DMS153 (cell line): ENCODE results near the gene RRAGD.
"Not testable (repeated sequence)": the region's sequence is repeated elsewhere in the genome, so short reads cannot be mapped to it uniquely, and the experiment has no call there.

ENCODE experiments used
- DNase-seq: peaks from one replicate; lab custom pipeline; 2025; lab: John Stamatoyannopoulos, UW

RRAGD gene

DNA sequence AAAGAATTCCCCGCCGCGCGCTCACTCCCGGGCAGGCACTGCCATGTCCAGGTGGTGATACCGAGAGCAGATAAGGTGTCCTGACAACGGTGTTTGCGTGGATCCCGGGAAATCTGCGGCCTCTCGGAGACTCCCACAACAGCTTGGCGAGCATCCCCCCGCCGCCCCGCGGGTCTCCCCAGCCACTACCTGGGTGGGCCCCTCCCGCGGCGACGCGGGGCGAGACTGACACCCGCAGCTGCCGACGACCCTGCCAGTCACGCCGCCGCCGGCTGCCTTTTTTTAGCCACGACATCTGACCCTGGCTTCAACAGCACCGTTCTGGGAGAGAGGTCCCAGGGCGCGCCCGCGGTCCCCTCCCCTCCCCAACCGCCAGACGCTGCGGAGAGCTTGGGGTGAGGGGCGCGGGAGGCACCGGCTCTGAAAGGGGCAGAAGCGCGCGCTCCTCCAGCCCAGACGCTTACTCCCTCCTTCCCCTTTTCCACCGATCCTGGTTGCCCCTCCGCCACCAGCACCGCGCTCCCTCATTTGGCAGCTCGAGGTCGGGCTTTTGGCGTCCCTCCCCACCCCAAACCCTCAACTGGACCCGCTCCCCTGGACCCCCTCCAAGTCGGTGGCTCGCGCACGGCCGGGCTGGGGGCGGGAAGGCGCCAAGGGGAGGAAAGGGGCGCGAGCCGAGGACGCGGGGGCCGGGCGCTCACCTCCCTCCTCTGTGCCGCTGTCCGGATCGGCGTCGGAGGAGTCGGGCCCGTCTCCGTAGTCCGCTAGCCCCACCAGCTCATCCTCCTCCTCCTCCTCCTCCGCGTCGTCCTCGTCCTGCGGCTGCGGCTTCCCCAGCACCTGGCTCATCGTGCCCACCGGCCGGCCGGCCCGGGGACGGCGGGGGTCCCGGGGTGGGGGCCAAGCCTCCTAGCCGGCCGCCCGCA is 665 bp downstream of the RRAGD start:
- DNase-seq, result no peak

DNA sequence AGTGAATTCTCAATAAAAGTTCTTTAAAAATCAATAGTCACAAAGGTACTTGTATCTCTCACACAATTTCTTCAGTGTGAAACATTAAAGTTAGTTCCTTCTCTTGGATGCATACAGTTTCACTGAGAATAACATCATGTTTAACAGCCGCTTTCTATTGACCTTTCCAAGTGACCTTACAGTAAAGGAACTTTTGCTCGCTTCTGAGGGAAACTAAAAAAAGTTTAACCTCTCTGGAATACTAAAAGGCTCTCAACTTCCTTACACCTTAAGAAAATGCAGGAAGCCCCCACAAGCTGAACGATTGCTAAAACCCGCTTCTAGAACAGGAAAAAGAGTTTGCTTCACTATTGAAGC is 1.3 kb downstream of the RRAGD start:
- DNase-seq, result no peak

DNA sequence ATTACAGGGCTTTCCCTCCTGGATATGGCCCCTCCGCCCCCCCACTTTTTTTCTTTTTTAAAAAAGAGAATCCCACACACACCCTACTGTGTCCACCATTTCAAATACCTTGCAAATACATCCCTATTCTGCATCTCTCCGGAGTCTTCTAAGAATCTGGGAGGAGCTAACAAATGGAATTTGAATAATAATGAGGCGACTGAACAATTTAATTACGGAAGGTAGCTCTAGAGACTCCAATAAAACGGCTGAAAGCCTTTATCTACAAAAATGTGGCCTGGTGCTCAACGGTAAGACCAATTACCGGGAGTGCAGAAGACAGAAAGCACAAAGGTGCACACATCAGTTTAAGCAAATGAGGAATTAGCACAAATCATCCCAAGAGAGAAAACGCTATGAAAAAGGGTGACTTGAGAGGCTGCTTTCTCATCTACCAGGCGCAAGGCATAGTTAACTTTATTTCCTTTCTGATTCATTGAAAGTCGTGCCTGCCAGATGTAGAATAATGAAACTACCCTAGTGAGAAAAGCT is 1.8 kb downstream of the RRAGD start:
- no peak for DNase-seq

- DNase-seq, result no peak
These were observed 2.5 kb downstream of the RRAGD start for GRCh38 chr6:89409461-89410035.

DNA sequence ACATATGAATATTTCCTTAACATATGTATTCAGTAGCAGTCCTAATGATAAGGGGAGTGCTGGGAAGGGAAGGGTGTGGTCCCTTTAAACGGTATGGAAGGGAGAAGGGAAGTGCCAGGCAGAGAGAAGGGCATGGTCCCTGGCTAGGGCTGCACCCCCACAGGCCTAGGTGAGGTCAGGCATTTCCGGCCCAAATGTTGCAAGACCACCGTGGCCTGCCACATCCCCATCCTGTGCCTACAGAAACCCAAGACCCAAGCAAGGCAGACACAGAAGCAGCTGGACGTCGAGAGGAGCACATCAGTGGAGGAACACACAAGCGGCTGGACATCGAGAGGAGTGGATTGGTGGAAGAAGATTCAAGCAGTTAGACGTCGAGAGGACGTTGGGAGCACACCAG is 5.9 kb downstream of the RRAGD start:
- DNase-seq, result no peak

DNA sequence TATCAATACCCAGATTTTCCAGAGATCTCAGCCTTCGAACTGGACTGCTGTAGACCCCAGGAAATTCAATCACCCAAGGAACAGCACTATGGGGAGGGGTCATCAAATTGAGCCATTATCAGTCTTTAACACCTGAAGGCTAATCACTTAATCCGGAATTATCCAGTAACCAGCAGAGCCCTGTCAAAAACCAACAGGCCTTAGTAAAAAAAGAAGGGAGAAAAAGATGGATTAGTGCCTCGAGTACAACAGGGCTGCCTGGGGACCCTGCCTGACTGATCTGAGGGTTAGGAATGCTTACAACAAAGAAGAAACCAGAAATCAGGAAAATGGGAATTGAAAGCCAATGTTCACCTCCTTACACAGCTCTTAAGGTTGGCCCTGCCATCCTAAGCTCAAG is 7.6 kb downstream of the RRAGD start:
- no peak for DNase-seq

- DNase-seq, result no peak
These were observed 9.3 kb downstream of the RRAGD start for GRCh38 chr6:89402776-89403175.

DNA sequence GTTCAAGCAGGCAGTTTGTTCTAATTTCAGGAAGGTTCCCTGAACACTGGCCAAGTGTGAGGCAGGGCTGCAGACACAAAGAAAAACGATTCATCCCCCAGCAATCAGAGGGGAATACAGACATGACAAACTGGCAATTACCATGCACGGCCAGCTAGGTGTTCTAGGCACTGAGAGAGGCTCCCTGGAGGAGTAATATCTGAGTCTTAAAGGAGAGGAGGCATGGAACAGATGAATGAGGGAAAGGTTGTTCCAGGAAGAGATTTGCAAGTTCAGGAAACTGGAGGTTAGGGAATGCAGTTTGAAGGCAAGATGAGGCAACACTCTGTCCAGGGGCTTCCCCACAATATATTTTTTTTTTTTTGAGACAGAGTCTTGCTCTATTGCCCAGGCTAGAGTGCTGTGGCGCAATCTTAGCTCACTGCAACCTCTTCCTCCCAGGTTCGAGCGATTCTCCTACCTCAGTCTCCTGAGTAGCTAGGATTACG is 11.1 kb downstream of the RRAGD start:
- DNase-seq, result no peak

- no peak for DNase-seq
These were observed 12.0 kb downstream of the RRAGD start for GRCh38 chr6:89400050-89400449.

GRCh38 chr6:89398762-89399525 is 13.1 kb downstream of the RRAGD start:
- no peak for DNase-seq

GRCh38 chr6:89397884-89398283 is 14.2 kb downstream of the RRAGD start:
- DNase-seq, result not testable (repeated sequence)

DNA sequence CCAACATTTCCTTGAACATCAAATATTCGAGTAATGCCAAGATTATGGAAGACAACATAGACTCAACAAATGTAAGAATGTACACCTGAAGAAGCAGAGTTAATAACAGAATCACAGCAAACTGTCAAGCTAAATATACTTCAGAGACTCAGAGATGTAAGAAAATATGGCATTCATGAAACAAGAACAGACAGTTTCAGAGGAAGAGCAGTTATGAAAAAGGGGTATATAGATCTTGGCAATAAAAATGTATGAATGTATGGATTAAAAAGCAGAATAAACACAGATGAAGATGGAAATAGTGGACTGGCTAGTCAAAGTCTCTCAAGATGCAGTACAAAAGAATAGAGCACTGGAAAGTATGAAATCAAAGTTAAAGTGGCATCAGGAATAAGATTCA is 18.4 kb downstream of the RRAGD start:
- no peak for DNase-seq

DNA sequence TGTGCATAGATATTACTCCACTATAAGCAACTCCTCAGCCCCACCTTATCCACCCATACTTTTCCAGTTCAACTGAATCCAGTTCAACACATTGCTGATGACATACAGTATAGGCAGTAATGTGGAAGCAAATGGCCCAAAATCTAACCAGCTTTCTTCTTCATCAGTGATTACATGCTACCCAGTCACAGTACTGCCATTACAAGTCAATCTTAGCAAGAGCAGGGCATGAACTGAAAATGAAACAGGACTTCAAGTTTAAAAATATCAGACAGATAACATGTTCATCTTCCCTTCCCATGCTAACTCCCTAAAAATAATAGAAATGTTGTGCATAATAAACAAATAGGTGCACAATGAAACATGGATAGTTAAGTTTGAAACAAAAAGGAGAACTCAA is 19.2 kb downstream of the RRAGD start:
- no peak for DNase-seq

- DNase-seq, result no peak
These were observed 23.2 kb downstream of the RRAGD start for GRCh38 chr6:89388846-89389245.

- no peak for DNase-seq
These were observed 24.4 kb downstream of the RRAGD start for GRCh38 chr6:89387516-89388201.

GRCh38 chr6:89386917-89387491 is 25.1 kb downstream of the RRAGD start:
- no peak for DNase-seq

- no peak for DNase-seq
These were observed 26.2 kb downstream of the RRAGD start for GRCh38 chr6:89385846-89386245.

DNA sequence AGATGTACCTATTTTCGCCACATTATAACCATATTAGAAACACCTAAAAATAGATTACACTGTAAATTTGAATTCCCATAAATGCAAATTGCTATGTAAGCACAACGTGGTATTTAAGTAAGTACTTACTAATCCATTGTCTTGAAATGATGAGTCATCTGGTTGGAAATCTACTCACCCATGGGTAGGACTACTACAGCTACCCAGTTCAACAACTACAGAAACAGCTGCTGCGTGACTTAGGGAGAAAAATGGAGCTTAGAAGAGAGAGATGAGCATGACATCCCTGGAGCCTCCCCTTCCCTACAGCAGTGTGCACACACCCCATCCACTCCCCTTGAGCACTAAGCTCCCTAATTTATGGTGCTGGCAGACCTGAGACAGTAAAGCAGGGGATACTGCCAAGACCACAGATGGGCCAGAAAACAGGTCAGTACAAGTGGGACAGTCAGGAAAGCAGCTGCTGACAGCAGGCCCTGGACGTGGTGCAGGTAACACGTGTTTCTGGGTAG is 26.9 kb downstream of the RRAGD start:
- DNase-seq, result peak; percentile 33

GRCh38 chr6:89381031-89381430 is 31.0 kb downstream of the RRAGD start:
- DNase-seq, result no peak

DNA sequence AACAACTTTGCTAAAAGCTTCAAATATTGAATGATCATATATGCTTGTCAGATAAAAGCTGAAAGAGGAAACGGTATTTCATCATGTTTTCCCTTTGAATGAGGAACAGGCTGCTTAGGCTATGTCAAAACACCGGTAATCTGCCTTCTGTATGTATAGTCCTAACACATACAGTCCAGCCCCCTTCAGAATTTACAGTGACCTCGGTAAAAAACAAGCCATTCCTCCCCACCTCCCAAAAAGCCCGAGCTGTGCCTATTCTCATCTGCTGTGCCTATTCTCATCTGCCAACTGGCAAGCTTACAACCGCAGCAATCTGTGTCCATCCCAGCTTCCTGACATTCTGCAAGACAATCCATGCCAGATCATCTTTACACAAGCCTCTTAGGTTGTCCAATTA is 32.8 kb downstream of the RRAGD start:
- DNase-seq, result no peak

DNA sequence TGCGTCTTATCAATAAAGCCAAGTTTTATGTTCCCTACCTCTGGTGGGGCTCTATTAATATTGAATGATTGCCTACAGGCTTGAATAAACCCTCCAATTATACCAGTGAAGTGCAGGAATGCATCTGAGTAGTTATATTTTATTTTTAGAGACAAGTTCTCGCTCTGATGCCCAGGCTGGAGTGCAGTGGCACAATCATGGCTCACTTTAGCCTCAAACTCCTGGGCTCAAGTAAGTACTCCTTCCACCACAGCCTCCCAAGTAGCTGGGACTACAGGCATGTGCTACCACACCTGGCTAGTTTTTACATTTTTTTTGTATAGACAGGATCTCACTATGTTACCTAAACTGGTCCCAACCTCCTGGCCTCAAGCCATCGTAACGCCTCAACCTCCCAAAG is 33.4 kb downstream of the RRAGD start:
- no peak for DNase-seq
